ENCODE data around the gene SARS1.

The SARS1 gene

DNA sequence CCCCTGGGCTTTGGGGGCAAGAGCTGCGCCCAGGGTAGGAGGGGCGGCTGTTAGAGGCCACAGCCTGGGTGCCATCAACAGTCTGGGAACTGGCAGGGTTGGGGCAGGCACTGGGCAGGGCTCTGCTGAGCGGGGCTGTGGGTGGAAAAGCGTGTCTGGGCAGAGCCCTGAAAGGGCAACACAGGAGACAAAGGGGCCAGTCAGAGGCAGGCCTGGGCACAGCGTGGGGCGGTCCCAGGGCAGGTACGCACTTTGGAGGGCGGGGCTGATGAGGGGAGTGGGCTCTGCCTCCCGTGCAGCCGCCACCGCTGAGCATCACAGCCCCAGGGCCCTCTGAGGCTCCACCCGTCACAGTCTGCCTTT lies 49.5 kb downstream of the SARS1 start:
- no peak for DNase-seq (ENCODE audit: low read depth)

DNA sequence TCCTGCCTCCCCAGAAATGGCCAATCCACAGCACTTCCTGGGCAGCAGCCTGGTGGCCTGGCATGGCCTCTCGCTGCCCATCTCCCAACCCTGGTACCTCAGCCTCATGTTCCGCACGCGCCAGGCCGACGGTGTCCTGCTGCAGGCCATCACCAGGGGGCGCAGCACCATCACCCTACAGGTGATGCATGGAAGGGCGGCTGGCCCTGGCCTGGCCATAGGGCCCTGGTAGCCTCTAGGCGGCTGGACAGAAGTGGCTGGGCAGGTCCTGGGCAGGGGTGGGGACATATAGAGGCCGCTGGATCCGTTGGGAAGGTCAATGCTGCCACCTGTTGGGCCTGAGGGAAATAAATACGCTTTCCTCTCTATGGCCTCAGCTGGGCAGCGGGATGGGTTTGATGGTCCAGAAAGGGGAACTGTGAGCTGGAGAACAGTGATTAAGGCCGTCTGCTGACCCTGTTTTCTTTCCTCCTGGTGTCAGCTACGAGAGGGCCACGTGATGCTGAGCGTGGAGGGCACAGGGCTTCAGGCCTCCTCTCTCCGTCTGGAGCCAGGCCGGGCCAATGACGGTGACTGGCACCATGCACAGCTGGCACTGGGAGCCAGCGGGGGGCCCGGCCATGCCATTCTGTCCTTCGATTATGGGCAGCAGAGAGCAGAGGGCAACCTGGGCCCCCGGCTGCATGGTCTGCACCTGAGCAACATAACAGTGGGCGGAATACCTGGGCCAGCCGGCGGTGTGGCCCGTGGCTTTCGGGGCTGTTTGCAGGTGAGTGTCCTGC lies 50.1 kb downstream of the SARS1 start:
- DNase-seq (ENCODE audit: low read depth) = peak; percentile 73

DNA sequence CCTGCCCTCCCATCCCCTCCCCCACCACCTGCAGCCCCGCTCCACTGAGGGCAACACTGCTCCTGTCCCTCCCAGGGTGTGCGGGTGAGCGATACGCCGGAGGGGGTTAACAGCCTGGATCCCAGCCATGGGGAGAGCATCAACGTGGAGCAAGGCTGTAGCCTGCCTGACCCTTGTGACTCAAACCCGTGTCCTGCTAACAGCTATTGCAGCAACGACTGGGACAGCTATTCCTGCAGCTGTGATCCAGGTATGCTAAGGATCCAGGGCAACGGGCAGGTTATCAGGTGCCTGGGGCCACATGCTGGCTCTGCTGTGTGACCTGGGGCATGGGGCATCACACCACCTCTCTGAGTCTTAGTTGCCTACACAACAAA lies 50.6 kb downstream of the SARS1 start:
- no peak for DNase-seq (ENCODE audit: low read depth)

DNA sequence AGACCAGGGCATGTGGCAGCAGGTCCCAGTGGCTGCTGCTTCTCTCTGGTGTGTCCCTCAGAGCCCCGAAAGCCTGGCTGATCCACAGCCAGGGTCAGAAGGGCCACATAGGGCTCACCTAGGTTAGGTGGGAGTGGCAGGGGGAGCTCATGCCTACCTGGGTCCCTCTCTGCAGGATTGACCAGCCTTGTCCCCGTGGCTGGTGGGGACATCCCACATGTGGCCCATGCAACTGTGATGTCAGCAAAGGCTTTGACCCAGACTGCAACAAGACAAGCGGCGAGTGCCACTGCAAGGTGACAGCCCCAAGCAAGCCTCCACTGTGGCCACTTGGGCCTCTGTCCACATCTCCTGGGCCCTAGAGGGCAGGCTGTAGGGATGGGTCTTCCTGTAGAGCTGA lies 51.3 kb downstream of the SARS1 start:
- no peak for DNase-seq (ENCODE audit: low read depth)

DNA sequence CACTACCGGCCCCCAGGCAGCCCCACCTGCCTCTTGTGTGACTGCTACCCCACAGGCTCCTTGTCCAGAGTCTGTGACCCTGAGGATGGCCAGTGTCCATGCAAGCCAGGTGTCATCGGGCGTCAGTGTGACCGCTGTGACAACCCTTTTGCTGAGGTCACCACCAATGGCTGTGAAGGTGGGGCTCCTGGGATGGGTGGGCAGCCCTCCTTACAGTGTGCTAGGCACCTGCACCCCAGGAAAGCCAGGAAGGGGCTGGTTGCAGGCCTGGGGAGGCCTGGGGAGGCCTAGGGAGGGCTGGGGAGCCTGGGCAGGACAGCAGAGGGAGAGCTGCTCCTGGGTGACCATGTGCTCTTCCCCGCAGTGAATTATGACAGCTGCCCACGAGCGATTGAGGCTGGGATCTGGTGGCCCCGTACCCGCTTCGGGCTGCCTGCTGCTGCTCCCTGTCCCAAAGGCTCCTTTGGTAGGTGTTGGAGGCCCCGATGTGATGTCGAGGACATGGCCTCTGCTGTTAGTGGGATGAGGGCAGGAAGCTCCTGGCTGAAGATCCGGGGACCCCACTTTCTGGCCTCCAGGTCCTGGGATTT lies 52.1 kb downstream of the SARS1 start:
- no peak for DNase-seq (ENCODE audit: low read depth)

DNA sequence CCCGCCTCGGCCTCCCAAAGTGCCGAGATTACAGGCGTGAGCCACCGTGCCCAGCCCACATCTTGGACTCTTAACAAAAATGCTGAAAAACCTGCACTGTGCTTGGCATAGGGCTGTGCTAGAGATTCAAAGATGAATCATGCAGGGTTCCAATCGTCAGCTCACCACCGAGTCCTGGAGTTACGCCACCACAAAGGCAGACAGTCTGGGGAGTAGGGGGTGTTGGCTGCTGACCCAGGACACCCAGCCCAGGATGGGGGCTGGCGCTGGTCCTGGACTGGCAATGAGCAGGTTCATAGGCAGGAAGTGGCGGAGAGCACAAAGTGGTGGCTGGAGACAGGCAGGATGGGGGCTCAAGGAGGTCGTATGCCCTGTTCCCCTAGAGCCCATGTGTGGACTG lies 53.2 kb downstream of the SARS1 start:
- DNase-seq (ENCODE audit: low read depth) = no peak

DNA sequence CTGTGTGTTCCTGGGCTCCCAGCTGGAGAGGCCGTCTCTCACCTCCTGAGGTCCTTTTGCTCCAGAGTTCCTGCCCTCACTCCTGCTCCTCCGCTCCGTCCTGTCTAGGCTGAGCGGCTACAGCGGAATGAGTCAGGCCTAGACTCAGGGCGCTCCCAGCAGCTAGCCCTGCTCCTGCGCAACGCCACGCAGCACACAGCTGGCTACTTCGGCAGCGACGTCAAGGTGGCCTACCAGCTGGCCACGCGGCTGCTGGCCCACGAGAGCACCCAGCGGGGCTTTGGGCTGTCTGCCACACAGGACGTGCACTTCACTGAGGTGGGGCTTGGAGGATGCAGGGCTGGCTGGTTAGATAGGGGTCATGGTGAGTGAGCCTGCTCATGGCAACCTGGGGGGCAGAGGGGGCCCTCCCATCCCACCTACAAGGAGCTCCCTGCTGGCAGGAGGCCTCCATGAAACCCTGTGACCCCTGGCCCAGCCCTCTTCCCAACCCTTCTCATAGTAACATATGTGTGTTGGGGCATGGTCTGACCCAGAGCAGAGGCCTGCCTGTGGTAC lies 54.1 kb downstream of the SARS1 start:
- no peak for DNase-seq (ENCODE audit: low read depth)

DNA sequence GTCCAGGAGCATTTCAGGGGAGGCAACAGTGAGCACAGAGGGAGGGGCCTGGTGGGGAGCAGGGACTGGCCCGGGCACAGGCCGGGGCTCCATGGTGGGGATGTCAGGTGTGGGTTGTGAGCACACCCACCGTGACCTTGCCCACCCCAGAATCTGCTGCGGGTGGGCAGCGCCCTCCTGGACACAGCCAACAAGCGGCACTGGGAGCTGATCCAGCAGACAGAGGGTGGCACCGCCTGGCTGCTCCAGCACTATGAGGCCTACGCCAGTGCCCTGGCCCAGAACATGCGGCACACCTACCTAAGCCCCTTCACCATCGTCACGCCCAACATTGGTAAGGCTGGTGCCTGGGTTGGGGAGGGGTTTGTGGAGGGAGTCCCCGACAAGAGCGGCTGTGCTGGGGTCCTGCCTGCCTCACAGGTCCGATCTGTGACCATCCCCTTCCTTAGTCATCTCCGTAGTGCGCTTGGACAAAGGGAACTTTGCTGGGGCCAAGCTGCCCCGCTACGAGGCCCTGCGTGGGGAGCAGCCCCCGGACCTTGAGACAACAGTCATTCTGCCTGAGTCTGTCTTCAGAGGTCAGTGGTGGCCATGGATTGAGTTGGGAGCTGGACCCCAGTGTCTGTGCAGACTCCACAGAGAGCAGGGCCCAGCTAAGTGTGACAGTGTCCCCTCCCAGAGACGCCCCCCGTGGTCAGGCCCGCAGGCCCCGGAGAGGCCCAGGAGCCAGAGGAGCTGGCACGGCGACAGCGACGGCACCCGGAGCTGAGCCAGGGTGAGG lies 54.9 kb downstream of the SARS1 start:
- DNase-seq (ENCODE audit: low read depth) = no peak

DNA sequence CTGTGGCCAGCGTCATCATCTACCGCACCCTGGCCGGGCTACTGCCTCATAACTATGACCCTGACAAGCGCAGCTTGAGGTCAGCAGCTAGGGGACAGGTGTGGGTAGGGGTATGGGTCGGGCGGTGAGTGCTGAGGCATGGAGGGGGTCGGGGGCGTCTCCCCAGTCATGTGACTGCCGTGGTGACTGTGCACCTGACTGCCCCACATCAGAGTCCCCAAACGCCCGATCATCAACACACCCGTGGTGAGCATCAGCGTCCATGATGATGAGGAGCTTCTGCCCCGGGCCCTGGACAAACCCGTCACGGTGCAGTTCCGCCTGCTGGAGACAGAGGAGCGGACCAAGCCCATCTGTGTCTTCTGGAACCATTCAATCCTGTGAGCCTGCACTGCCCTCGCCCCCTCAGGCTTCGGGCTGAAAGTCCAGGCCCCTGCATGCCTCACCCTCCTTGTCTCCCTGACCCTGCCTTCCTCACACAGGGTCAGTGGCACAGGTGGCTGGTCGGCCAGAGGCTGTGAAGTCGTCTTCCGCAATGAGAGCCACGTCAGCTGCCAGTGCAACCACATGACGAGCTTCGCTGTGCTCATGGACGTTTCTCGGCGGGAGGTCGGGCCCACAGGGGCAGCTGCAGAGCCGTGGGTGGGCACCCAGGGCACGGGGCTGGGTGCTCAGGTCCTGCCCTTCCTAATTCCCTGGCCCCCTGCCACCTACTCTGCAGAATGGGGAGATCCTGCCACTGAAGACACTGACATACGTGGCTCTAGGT lies 55.7 kb downstream of the SARS1 start:
- no peak for DNase-seq (ENCODE audit: low read depth)

DNA sequence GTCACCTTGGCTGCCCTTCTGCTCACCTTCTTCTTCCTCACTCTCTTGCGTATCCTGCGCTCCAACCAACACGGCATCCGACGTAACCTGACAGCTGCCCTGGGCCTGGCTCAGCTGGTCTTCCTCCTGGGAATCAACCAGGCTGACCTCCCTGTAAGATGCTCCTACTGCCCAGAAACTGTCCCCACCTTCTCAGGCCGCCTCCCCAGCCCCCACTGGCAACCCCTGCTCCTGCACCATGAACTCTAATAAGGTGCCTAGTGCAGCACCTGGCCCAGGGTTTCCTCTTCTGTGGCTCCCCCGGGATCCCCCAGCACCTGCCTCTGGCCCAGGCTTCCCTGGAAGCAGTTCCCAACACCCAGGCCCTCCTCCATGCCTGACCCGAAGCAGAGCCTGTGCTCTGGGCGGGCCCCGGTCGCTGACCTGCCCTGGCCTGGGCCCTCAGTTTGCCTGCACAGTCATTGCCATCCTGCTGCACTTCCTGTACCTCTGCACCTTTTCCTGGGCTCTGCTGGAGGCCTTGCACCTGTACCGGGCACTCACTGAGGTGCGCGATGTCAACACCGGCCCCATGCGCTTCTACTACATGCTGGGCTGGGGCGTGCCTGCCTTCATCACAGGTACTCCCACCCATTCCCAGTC lies 56.4 kb downstream of the SARS1 start:
- no peak for DNase-seq (ENCODE audit: low read depth)

DNA sequence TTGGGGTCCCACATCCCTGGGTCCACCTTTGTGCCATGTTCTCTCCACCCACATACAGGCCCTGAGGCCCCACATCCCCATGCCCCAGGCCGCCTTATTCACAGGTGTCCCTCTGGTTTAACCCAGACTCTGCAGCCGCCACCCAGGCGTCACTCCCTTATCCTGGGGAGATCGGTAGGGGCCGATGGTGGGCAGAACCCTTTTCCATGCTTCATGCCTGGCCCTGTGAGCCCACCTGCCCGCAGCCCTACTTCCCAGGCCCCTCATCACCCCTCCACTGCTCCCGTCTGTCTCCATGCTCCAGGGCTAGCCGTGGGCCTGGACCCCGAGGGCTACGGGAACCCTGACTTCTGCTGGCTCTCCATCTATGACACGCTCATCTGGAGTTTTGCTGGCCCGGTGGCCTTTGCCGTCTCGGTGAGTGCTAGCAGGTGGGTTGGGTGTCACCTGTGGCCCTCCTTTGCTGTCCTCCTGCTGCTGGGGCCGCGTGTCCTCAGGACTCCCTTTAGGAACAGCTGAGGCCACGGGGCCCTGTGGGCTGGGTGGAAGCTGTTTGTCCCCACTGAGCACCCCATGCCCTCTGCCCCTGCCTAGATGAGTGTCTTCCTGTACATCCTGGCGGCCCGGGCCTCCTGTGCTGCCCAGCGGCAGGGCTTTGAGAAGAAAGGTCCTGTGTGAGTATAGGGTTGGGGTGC lies 57.1 kb downstream of the SARS1 start:
- no peak for DNase-seq (ENCODE audit: low read depth)

DNA sequence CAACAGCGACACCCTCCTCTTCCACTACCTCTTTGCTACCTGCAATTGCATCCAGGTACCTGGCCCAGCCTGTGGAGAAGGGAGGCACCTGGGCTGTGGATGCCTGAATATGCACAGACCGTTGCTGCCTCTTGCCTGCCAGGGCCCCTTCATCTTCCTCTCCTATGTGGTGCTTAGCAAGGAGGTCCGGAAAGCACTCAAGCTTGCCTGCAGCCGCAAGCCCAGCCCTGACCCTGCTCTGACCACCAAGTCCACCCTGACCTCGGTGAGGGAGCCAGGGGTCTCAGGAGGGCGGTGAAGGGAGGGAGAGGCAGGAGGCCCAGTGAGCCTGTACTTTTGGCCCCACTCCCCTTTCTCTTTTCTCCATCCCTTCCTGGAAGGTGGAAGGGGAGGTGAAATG lies 57.7 kb downstream of the SARS1 start:
- DNase-seq (ENCODE audit: low read depth) = no peak

DNA sequence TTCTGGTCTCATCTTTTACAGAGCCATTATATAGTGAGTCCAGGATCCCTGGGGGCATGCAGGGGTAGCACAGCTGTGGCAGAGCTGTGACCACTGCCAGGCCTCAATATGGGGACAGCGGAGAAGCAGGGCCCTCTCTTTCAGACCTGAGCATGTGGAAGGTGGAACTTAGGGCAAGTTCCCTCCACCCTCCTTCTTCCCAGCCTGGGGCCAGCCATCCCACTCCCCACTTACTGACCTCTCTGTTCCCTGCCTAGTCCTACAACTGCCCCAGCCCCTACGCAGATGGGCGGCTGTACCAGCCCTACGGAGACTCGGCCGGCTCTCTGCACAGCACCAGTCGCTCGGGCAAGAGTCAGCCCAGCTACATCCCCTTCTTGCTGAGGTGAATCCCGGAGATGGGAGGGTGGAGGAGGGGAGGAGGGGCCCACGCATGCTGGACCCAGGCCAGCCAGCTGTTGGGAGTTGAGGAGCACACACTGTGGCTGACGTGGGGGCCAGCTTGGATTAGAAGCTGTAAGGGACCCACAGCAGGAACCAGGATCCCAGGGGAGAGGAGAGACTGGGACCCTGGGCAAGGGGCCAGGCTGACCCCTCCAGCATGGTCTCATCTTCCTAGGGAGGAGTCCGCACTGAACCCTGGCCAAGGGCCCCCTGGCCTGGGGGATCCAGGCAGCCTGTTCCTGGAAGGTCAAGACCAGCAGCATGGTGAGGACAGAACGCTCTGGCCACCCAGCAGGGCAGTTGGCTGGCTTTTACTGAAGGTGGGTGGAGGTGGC lies 58.5 kb downstream of the SARS1 start:
- DNase-seq (ENCODE audit: low read depth) = no peak

DNA sequence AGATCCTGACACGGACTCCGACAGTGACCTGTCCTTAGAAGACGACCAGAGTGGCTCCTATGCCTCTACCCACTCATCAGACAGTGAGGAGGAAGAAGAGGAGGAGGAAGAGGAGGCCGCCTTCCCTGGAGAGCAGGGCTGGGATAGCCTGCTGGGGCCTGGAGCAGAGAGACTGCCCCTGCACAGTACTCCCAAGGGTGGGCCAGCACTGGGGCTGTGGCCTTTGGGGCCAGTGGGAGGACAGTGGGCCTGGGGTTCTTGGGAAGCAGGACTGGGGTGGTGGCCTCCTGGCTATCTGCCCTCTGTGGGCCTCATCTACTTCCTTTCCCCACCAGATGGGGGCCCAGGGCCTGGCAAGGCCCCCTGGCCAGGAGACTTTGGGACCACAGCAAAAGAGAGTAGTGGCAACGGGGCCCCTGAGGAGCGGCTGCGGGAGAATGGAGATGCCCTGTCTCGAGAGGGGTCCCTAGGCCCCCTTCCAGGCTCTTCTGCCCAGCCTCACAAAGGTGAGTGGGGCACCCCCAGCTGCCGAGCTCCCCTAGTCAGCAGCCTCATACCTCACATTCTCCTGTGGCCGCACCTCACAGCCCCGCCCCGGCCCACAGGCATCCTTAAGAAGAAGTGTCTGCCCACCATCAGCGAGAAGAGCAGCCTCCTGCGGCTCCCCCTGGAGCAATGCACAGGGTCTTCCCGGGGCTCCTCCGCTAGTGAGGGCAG lies 59.3 kb downstream of the SARS1 start:
- no peak for DNase-seq (ENCODE audit: low read depth)

DNA sequence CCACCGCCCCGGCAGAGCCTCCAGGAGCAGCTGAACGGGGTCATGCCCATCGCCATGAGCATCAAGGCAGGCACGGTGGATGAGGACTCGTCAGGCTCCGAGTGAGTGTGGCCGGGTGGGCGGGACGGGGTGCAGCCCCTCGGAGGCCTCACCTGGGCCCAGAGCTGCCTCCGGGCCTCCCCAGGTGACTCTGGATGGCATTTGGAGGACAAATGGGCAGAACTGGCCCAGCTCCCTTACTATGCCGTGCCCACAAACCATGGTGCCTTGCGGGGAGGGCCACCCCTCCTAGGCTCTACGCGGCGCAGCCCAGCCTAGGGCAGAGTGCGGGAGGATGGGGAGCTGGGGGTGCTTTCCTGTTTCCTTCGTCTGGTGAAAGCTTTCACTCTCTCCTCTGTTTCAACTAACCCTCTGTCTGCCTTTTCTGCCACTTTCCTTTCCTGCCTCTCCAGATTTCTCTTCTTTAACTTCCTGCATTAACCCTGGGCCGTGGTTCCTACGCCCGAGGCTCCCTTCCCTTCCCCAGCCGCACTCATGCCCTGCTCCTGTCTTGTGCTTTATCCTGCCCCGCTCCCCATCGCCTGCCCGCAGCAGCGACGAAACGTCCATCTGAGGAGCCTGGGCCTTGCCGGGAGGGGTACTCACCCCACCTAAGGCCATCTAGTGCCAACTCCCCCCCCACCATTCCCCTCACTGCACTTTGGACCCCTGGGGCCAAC lies 60.0 kb downstream of the SARS1 start:
- DNase-seq (ENCODE audit: low read depth) = no peak

DNA sequence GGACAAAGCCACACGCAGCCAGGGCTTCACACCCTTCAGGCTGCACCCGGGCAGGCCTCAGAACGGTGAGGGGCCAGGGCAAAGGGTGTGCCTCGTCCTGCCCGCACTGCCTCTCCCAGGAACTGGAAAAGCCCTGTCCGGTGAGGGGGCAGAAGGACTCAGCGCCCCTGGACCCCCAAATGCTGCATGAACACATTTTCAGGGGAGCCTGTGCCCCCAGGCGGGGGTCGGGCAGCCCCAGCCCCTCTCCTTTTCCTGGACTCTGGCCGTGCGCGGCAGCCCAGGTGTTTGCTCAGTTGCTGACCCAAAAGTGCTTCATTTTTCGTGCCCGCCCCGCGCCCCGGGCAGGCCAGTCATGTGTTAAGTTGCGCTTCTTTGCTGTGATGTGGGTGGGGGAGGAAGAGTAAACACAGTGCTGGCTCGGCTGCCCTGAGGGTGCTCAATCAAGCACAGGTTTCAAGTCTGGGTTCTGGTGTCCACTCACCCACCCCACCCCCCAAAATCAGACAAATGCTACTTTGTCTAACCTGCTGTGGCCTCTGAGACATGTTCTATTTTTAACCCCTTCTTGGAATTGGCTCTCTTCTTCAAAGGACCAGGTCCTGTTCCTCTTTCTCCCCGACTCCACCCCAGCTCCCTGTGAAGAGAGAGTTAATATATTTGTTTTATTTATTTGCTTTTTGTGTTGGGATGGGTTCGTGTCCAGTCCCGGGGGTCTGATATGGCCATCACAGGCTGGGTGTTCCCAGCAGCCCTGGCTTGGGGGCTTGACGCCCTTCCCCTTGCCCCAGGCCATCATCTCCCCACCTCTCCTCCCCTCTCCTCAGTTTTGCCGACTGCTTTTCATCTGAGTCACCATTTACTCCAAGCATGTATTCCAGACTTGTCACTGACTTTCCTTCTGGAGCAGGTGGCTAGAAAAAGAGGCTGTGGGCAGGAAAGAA lies 61.1 kb downstream of the SARS1 start:
- DNase-seq (ENCODE audit: low read depth) = no peak

DNA sequence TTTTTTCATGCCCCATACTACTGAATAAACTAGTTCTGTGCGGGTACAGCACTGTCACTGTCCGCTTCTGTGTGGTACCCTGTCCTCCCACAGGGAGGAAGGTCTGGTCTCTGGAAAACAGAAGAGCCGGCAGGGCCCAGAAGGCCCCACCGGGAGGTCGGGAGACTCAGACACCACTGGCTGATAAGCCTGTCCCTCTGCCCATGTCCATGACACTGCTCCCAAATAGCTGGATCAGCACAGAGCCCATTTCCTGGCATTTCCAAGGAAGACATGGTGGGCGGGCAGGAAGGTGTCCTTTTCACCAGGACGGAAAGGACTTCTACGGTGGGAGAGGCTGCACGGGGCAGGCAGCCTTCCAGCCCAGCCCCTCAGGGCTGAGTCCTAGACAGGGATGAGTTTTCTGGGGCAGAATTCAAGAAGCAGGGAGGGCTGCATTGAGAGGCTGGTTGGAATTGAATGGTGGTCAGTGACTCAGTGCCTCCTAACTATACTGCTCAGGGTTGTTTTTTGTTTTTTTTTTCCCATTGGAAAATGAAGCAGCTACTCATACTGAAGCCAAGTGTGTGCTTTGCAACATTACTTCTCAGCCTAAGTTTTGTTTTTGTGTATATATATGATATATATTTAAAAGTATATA lies 62.1 kb downstream of the SARS1 start:
- no peak for DNase-seq (ENCODE audit: low read depth)
